ENCODE data around the gene MDC1. TPM values are rescaled to one million over a fixed set of nuclear protein-coding genes. Genes with fewer than 3 reads are reported as not detected.
A peak's percentile ranks its signal among the peaks of the same experiment; 100 is the strongest.

The MDC1 gene
- total and polyA plus RNA-seq, 2 of the 13 experiments (the other 11 are each of a cell fraction or from before 2014, with no cell fraction given): 8.4 to 14.0 TPM

- TF ChIP-seq ZNF513 (CRISPR knock-in tag; conservative IDR thresholded peaks at IDR 0.05) (no peak), ZBTB37 (CRISPR knock-in tag; IDR thresholded peaks at IDR 0.05) (no peak), ZNF430 (CRISPR knock-in tag; IDR thresholded peaks at IDR 0.05) (0 out of 2 replicates have a peak, but pooled peaks have one; percentile 45), HNRNPL (IDR thresholded peaks at IDR 0.05; ENCODE audit: low read depth, low read length) (no peak), ATF5 (CRISPR knock-in tag; IDR thresholded peaks at IDR 0.05; ENCODE audit: low read depth) (no peak; the same call in 1 of the 2 replicates), ZNF580 (CRISPR knock-in tag; IDR thresholded peaks at IDR 0.05; ENCODE audit: borderline replicate concordance, low read depth) (peak; percentile 21; the same call in 1 of the 2 replicates), ZBED4 (CRISPR knock-in tag; IDR thresholded peaks at IDR 0.05; ENCODE audit: borderline replicate concordance) (0 out of 2 replicates have a peak, but pooled peaks have one; percentile 31), HOXA3 (CRISPR knock-in tag; IDR thresholded peaks at IDR 0.05) (peak; percentile 84; the same call in 1 of the 2 replicates), SIN3A (IDR thresholded peaks at IDR 0.05; ENCODE audit: borderline replicate concordance, low read depth, low read length) (peak; percentile 67; the same call in 1 of the 2 replicates), TEAD3 (CRISPR knock-in tag; optimal IDR thresholded peaks at IDR 0.05; ENCODE audit: borderline replicate concordance) (peak; percentile 88), ARNT2 (CRISPR knock-in tag; IDR thresholded peaks at IDR 0.05; ENCODE audit: low read depth) (peak; percentile 11; the same call in 1 of the 2 replicates), MYC (CRISPR knock-in tag; IDR thresholded peaks at IDR 0.05; ENCODE audit: borderline replicate concordance) (peak; percentile 85), ZNF740 (CRISPR knock-in tag; IDR thresholded peaks at IDR 0.05) (peak; percentile 62; the same call in 1 of the 2 replicates)
Observed at GRCh38 chr6:30719791-30720737, 3.0 kb upstream of the MDC1 start, which contains the start of gene TUBB (continued).

Data from HepG2 (cell line).